ENCODE data around the gene PDLIM4.

PDLIM4 gene

GRCh38 chr5:132268769-132269551, 11.5 kb downstream of the PDLIM4 start:
- DNase-seq: no peak

GRCh38 chr5:132269635-132270334, 12.3 kb downstream of the PDLIM4 start:
- no peak for DNase-seq

- no peak for DNase-seq
Observed at GRCh38 chr5:132270335-132270665, 12.8 kb downstream of the PDLIM4 start.

DNA sequence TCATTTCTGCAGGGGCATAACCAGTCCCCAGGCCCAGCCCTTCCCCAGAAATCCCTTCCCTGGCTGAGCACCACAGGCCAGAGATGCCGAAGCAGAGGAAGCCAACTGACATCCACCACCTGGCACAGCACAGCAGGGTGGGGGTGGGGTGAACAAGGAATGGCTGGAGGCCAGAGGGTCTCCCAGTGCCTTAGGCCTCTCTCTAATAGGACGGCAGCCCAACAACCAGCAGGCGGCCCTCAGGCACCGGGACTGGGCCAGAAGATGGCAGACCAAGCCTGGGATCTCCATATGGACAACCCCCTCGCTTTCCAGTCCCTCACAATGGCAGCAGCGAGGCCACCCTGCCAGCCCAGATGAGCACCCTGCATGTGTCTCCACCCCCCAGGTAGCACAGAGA, 13.2 kb downstream of the PDLIM4 start:
- DNase-seq: no peak

GRCh38 chr5:132271251-132272246, 14.1 kb downstream of the PDLIM4 start:
- no peak for DNase-seq

DNA sequence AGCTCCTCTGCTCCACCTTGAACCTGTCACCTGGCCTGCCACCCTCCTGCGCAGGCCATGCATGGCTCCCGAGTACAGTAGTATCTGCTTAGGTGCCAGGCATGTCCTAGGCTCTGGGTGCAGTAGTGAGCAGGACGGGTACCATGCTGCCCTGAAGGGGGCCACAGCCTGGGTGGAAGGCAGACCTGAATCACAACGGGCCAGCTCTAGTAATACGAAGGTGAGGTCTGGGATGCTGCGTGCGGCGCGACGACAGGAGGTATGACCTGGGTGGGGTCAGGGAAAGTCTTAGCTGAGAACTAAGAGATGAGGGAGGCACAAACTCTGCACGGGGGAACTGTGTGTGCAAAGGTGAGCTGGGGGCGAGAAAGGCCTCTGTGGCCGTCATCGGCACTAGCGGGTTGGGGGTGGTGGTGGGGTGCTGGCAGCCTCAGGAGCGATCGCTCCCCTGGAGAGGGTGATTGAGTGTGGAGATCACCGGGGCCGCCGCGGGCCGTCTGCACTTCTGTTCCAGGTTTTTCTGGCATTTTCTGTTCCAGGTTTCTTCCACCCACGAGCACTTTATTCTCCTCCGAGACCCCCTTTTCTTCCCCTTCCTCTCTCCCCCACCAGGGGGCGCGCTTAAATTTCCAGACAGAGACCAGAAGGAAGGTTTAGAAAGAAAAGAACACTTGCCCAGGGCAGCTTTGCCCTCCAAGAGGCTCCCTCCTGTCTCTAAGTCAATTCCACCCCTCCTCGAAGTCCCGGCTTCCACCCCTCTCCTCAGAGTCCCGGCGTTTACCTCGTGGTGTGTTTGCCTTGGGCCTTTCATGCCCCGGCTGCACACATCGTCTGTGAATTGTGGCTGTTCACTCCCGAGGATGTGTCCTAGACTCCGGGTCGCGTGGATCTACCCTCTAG, 15.1 kb downstream of the PDLIM4 start:
- no peak for DNase-seq

DNA sequence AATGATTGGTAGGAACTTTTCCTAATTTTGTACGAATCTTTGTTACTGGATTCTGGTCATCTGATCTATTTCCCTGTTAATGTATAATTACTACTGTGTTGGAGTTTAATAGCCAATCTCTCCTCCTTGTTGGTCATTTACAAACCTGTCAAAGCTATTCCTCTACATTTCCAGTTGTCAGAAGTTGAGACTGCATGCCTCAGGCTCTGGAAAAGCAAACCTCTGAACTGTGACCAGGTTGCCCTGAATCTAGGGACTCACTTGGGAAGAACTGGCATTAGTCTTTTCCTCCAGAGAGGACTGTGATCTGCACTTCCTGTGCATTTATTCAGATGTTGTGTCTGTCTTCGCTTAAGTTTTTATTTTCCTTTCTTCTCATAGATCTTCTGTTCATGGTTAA, 16.1 kb downstream of the PDLIM4 start:
- no peak for DNase-seq

DNA sequence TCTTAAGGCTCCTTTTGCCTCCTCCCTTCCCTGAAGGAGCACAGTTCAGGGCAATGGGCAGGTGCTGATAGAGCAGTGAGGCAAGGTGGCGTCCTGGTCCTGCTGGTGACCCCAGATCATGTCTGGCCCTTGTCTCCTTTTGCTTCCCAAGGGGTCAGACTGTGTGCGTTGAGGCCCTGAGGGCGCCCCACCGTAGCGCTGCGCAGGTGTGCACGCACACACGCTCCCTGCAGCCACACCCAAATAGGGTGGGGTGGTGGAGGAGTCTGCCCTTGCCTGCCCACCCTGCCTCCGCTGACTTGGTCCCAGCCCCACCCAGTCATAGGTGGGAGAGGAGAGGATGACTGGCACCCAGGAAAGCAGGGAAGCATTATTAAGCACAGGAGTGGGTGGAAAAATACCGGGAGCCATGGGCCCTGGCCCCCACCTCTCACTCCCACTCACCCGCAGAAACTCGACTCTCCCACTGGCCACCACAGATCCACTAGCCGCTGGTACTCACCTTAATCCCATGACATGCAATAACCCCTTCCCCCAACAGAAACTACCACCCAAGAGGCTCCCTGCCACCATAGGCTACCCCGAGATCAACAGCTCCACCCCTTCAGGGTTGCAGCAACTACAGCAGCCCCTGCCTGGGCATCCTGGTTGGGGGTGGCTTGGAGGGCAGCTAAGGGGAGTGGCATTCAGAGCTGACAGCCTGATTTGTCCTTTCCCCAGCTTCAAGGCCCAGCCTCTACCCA, 16.7 kb downstream of the PDLIM4 start:
- no peak for DNase-seq

GRCh38 chr5:132275367-132276220, 18.1 kb downstream of the PDLIM4 start:
- no peak for DNase-seq

DNA sequence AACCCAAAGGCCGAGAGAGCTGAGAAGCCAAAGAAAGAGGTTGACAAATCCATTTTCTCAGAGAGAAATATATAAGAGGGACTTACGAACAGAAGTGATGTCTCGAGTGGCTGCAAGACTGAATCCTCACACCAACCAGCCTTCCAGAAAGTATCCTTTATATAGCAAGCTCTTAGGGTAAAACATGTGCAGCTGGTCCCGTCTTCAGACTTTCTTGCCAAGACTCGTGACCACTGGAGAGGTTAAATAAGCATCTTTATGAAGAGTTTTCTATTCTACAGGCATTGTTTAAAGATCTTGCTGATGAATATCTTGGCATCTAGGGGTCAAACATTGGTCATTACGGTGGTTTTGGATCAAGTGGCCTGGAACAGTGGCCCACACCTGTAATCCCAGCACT, 19.8 kb downstream of the PDLIM4 start:
- DNase-seq: no peak

GRCh38 chr5:132277971-132278853, 20.7 kb downstream of the PDLIM4 start:
- DNase-seq: no peak

DNA sequence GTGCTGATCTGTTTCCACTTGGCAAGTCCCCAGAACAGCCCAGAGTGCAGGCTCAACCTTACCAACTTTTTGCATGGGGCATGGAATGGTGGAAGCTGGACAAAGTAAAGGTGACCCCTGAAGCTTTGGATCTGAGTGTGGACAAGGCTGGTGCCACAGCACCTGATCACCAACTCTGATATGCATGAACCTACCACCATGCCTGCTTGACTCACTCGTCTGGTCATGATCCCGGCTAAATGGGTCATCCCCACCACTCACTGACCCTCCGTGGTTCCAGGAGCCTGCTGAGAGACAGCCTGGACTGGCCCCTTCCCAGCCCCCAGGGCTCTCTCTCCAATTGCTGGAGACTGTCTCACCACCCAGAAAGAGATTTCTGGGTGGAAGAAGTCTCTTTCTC, 22.3 kb downstream of the PDLIM4 start:
- DNase-seq: no peak

DNA sequence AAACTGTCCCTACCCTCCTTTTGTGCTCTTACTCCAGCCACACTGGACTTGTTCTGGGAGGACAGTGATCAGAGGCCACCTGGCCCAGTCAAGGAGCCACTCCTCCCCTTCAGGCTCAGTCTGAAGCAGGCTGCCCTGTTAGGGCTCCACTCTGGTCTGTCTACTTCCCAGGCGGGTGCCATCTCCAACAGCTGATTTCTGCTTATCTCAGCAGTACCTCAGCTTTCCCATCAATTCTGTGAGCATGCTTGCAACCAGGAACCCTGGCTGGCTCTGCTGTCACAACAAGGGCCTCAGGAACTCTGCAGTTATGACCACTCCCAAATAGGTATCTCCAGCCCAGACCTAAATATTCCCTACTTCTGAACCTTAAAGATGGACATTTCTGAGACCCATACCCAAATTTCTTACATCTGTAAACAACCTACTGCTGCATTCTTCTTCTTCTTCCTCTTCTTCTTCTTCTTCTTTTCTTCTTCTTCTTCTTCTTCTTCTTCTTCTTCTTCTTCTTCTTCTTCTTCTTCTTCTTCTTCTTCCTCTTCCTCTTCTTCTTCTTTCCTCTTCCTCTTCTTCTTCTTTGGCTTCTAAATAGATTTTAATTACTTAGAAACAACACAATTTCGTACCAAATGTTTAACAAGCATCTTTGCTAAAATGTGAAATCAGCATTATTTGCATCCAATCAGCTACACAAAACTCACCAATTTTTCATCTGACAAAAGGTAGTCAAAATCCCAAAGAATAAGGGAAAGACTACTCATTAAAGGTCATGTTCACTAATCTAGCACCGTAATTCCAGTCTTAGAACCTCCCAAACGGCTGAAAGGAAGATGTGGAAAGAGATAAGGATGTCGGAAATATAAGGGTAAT, 23.1 kb downstream of the PDLIM4 start:
- no peak for DNase-seq

GRCh38 chr5:132281856-132282614, 24.5 kb downstream of the PDLIM4 start:
- DNase-seq: no peak

DNA sequence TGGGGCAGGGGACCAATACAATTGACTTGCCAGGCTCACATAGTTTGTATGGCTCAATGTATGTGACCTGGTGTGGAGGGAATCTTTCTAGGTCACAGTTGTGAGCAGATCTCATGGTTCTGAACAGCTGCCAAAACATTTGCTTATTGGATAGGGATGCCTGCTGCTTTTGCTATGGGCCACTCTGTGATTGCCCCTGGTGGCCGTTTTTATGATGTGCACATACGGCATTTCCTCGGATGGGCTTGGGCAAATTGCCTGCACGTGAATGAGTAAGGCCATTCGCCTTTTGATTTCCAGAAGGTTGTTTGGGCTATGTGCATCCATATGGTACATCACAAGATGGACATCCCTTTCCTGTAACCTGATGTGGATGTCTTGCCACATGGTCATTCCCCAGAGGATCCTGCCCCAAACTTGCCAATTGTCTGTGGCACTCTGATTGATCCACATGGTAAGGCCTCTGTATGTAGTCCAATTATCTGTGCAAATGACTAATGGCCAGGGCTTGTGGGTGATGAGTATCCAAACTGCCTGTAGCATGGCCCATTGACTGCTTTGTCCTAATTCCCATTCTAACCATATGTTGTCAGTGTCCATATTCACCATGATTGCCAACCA, 26.0 kb downstream of the PDLIM4 start:
- no peak for DNase-seq

DNA sequence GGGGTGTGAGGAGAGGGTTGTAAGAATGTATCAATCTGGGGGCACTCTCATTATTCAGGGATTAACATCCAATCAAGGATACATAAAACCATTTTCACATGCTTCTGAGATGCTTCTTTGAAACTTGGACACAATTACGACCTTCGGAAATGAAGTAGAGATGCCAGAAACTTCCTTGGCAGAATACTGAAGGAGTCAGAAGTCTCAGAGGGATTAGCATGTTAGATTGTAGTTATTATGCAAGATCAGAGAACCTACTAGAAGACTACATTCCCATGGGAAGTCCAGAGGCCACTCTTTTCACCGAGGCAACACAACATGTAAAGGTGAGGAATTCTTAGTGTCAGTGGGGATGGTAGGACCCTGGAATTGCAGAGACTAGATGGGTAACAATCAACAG, 31.6 kb downstream of the PDLIM4 start:
- no peak for DNase-seq

- no peak for DNase-seq
Observed at GRCh38 chr5:132291026-132291425, 33.5 kb downstream of the PDLIM4 start.

Data from KG1 (cell line).